ENCODE measurements around the gene ANAPC13. TPM values are rescaled to one million over a fixed set of nuclear protein-coding genes. Genes with fewer than 3 reads are reported as not detected.

ANAPC13 gene
- total and polyA plus RNA-seq, 7 donors = 46.7 to 88.9 (median 59.0) TPM

Other genes with a start within 250 kb of the ANAPC13 start
- gene RYK, start 235.1 kb downstream of the ANAPC13 start, total RNA-seq = 100 to 1,000 TPM in 2 of 4 donors, 10 to 100 TPM in 2; 92.2 to 148 (median 102) TPM
- gene RYK, start 235.1 kb downstream of the ANAPC13 start, polyA plus RNA-seq = 10 to 100 TPM; 12.7 to 23.1 (median 21.0) TPM
- gene AMOTL2, start 111.5 kb downstream of the ANAPC13 start, total RNA-seq = 100 to 1,000 TPM in 1 of 4 donors, 10 to 100 TPM in 3; 43.5 to 112 (median 47.6) TPM
- 10 to 100 TPM in 1 of 3 donors, 1 to 10 TPM in 2; 1.6 to 13.8 (median 9.9) TPM for gene AMOTL2, start 111.5 kb downstream of the ANAPC13 start, polyA plus RNA-seq
- gene CEP63, start 72 bp upstream of the ANAPC13 start, total RNA-seq = 10 to 100 TPM; 22.5 to 33.5 (median 25.6) TPM
- 10 to 100 TPM; 16.6 to 18.6 (median 17.8) TPM for gene CEP63, start 72 bp upstream of the ANAPC13 start, polyA plus RNA-seq
- 1 to 10 TPM; 1.3 to 3.9 (median 3.1) TPM for gene KY, start 165.0 kb upstream of the ANAPC13 start, total RNA-seq
- under 1 TPM in 1 of 3 donors, not detected in 2; 0.13 TPM for gene KY, start 165.0 kb upstream of the ANAPC13 start, polyA plus RNA-seq

Data from sigmoid colon (tissue), 7 donors.